ENCODE data around the gene TMEM200C.

The TMEM200C gene

DNA sequence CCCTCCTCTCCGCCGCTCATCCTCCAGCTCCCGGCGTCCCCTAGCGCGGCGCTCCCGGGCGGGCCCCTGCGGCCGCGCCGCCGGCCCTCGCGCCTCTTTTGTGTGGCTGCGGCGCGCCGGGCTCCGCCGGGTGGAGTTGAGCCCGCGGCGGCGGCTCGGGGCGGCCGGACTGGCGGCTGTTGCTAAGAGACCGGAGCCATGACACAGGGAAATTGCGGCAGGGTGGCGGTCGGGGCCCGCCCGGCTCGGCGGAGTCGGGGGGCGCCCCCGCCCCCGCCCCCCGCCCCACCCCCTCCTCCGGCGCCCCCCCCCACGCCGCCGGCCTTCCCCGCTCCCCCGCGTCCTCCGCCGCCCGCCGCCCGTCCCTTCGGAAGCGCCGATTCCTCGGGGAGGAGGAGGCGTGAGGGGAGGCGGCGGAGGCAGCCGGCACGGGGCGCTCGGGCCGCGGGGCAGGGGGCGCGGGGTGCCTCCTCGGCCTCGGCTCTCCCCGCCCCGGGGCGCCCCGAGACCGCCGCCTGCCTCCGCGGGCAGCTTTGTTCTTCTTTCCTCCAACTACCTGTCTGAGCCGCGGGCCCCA is at the start of gene TMEM200C:
TMEM200C (minus strand) TSS at position 224 of the 577 bp plus-strand sequence. CDS start 3,459 bp downstream, outside the sequence.
- no peak for DNase-seq (ENCODE audit: low spot score)

DNA sequence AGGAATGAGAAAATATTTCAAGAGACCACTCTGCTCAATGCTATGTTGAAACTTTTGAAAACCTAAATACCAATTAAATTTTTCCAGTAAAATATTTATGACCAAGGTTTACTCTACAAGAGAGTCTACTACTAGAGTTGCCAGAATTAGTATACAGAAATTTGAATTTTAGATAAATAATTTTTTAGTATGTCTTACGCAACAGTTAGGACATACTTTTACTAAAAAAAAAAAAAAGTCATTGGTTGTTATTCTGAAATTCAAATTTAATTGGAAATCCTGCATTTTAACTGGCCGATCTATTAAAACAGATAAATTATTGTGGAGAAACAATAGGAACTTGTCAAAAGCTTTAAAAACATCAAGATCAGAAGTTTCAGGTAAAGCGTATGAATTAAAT is 49.1 kb upstream of the TMEM200C start:
- DNase-seq (ENCODE audit: low spot score) = no peak

DNA sequence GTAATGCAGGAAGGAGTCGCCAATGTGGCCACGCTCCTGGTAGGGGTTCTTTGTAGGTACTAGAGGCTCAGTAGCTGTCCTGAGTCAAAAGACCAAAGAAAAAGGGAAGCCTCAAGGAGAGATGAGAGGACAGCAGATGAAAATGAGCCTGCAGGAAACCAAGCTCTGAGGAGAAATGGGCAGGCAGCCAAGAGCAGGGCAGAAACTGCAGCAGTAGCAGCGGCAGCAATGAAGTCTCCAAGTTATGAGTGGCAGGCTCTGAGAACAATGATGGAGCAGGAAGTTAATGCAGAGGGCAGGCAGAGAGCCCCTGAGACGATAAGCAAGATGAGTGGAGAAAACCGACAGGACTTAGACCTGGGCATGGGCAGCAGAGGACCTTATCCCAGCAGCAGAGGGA is 48.2 kb upstream of the TMEM200C start:
- peak; percentile 7 for DNase-seq (ENCODE audit: low spot score)

DNA sequence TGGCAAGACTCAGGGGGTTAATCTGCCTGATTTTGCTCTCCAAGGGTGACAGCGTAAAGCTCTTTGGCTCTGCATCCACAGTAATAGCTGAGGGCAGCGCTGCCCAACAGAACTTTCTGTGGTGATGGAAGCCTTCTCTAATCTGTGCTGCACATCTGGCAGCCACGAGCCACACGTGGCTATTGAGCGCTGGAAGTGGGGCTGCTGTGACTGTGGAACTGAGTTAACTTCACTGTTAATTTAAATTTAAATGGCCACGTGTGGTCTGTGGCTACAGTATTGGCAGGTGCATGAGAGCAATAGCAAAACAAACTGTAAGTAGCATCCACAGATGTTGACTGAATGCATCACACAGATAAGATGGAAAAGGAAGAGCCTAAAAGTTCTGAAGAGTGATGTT is 47.3 kb upstream of the TMEM200C start:
- DNase-seq (ENCODE audit: low spot score) = no peak

DNA sequence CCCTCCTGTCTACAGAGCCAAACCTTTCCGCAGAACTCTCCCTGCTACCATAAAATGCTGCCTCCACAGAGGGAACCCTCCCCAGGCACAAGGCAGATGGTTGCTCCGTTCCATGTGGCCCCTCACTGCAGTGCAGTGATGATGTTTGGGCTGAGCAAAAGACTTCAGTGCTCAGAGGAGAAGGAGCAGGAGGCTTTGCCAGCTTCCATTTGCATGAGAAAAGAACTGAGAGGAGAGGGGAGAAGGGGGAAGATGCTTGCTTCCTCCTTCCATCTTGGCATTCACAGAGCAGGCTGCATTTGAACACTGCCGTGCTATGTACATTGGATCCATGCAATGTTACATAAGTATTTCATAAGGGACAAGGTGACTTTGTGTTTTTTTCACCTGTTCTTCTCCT is 46.6 kb upstream of the TMEM200C start:
- no peak for DNase-seq (ENCODE audit: low spot score)

DNA sequence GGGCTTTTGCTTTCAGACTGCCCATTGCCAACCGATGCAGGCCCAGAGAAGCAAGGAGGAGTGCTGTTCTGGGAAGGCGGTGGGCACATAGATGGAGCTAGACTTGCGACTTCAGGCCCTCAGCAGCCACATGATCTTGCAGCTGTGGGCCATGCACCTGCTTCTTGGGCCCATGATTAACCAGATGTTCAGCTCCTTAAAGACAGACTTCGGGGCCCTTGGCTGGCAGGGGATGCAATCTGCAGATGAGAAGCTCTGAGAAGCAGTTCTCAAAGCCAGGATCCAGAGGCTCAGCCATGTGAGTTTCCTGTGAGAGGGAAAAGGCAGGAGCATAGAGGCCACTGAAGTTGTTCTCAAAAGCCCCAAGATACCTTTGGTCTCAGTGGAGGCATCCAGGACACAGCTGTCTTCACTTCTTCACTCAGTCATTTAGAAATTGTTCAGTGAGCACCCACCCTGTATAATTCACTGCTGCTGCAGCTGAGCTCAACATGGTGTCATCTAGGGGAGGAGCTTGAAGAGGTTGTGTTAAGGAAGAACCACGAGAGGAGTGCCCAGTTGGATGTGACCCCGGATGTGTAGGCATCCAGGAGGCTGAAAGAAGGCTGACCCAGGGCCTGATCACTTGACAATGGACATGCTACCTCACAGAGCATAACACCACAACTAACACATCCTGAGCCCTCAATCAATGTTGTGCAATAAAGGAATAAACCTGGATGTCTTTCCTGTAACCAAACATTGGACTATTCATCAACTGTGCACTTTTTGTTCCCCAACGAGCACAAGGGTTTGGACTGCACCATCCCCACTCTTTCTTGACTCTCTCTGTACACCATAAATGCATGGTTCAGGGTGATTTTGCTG is 44.7 kb upstream of the TMEM200C start:
- no peak for DNase-seq (ENCODE audit: low spot score)

DNA sequence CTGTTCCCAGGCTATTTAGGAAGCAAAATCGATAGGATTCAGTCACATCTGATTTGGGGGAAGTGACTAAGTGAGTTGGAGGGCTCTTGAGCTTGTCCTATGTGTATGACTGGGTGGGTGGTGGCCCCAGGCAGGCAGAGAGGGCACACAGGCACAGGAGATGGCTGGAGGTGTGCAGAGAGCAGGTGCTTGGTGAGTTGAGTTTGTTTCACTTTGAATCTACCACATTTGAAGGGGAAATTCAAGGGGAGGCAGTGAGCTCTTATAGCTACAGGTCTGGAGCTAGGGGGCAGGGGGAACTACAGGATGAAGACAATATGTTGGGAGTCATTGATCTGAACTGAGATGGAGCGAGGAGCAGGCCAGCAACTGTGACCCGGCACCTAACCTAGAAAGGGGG is 42.5 kb upstream of the TMEM200C start:
- no peak for DNase-seq (ENCODE audit: low spot score)

DNA sequence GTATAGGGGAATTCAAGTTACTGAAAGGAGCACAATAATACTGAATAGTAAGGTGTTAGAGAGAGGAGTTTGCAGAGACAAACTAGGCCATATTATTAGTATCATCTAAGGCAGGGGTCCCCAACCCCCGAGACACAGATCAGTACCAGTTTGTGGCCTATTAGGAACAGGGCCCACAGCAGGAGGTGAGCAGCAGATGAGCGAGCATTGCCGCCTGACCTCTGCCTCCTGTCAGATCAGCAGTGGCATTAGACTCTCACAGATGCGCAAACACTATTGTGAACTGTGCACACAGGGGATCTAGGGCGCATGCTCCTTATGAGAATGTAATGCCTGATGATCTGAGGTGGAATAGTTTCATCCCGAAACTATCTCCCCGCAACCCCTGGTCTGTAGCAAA is 41.8 kb upstream of the TMEM200C start:
- no peak for DNase-seq (ENCODE audit: low spot score)

DNA sequence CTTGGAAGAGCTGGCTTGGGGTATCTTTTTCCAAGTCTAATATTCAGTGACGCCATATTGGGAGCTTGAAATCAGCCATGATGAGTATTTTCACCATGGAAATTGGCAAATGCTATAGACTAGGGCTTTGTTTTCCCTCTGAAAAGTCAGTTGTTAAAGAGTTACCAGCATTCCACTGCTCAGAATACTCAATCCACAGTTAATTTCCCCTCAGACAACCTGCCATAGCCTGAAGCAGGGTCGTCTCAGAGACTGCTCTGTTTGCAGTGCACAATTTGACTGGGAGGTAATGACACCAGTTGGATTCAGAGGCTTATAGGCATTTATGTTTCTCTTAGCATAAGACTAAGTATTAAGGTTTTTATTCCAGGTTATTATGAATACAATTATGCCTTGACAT is 35.5 kb upstream of the TMEM200C start:
- no peak for DNase-seq (ENCODE audit: low spot score)

DNA sequence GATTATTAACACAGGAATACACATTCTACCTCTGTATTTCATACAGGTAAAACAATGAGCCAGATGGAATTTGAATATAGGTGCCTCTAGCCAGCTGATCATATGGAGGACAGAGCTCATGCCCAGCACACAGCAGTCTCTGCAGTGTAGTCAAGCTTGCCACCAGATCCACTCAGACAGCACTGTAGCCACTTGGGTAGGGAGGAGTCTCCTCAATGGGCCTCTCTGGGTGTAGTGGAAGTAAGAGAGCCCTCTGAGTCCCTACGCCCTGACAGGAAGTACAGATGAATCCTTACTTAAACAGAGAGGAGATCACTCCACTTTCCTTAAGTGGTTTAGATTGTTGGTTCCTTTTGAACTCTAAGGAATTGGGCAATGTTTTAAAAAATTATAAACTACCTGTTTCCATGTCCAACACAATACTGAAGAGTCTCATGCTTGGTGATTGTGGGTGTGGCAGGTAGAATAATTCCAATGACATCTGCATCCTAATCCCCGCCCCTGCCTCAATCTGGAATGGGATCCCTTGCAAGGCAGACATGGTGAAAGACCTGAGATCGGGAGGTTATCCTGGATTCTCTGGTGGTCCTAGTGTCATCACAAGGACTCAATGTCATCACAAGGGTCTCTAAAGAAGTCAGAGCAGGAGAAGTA is 23.0 kb upstream of the TMEM200C start:
- no peak for DNase-seq (ENCODE audit: low spot score)

DNA sequence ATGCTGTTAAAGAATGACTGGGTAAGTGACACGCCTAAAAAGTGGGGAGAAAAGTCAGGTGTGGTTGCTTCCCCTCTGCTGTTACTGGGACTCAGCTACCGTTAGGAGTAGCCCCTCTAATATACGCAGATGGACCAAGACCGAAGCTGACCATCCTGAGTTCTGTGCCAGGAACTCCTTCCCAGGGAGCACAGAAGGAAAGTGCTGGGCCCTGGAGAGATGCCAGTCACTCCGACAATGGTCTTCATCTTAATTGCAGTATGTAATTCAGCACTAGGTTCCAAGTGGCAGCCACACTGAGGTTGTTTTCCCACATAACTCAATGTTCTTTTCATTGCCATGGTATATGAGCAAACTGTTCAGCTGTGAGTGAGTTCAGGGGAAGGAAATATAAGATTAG is 19.6 kb upstream of the TMEM200C start:
- no peak for DNase-seq (ENCODE audit: low spot score)

DNA sequence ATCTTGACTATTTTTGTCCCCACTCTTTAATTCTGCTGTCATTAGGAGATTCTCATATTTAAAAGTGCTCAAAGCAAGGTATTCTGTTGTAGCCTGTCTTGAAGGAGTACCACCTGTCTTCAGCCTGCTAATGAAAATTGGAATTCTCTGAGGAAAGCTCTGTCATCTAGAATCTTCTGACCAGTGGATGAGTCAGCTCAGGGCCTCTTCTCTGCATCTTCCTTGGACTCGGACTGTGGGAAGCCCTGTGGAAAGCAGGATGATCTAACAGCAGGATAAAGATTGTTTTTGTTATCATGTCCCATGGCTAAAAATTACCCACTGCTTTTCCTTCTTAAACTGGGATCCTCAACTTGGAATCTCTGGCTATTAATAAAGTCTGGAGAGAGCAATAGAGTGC is 18.7 kb upstream of the TMEM200C start:
- no peak for DNase-seq (ENCODE audit: low spot score)

DNA sequence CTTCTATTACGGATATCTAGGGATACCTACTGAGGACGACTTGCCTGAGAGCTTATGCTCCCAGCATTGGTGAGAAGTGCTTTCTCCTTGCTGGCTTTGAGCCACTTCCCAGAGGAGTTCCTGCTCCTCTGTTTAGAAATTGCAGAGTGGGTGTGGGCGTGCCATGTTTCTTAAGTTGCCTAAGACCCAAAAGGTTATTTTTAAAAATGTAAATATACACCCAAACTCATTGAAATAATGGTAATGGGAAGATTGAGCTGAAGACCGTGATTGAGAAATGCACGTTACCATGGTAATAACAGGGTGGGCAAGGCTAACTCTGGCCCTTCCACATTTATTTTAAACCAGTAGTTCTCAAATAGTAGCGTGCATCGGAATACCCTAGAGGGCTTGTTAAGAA is 17.2 kb upstream of the TMEM200C start:
- DNase-seq (ENCODE audit: low spot score) = no peak

DNA sequence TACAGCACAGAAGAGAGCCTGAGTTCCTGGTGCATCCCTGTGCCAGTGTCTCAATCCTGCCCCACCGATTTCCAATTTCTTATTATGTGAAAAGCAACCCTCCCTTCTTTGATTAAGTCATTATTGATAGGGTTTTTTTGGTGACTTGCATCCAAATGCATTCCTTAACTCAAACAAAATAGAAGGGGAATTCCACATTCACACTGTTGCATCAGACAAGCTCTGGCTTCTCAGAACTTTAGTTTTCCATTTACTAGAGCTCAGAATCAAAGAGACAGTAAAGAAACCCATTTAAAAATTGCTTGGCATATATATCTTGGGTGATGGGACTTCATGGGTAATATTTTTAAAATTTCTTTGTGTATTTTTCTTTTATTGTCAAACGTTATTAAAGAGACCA is 13.8 kb upstream of the TMEM200C start:
- DNase-seq (ENCODE audit: low spot score) = no peak

DNA sequence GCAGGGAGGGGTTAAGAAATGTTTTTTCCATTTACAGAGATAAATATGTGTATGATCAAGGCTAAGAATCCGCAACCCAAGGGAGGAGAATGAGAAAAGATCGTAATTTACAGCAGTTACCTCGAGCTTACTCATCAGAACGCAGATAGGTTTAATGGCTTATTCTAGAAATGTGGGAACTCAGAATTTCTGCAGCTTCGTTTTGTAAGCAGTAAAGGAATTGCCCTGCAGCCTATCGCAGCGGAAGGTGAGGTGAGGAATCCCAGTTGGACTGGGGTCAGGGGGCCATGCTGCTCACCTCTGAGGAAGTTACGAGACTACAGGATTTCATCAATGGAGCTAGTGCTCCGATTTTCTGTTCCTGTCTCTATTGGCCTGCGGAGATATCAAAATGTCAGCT is 8.1 kb upstream of the TMEM200C start:
- DNase-seq (ENCODE audit: low spot score) = no peak

DNA sequence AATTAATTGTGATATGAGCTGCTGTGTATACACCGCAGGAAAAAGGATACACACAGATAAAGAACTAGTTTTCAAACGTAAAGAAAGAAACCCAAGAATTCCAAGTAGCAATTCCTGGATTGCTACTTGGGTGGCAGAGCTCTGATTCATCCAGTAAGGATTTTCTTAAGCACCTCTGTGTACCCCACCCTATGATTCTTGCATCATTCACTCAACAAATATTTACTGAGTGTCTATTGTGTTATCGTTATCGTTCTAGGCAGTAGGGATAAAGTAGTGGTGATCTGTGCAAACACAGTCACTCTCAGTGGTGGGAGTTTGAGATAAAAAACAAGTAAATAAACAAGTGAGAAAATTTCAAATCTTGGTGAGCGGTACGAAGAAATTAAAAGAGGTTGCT is 4.9 kb upstream of the TMEM200C start:
- no peak for DNase-seq (ENCODE audit: low spot score)

DNA sequence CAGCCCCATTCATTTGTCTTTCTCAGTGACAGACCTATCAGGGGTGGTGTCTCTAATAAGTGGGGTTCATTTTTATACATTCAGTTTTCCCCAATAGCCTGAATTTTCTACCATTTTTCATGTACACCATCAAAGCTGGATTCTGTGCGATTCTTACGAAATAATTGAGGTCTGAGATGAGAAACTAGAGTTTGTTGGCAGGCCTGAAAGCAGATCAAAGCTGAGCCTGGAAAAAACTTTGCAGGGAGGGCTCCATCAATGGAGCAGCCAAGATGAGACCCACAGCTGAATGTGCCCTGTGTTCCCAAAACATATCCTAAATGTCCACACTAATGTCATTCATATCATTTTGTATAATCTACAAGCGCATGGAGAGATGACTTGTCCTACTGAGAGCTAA is 4.5 kb upstream of the TMEM200C start:
- no peak for DNase-seq (ENCODE audit: low spot score)

DNA sequence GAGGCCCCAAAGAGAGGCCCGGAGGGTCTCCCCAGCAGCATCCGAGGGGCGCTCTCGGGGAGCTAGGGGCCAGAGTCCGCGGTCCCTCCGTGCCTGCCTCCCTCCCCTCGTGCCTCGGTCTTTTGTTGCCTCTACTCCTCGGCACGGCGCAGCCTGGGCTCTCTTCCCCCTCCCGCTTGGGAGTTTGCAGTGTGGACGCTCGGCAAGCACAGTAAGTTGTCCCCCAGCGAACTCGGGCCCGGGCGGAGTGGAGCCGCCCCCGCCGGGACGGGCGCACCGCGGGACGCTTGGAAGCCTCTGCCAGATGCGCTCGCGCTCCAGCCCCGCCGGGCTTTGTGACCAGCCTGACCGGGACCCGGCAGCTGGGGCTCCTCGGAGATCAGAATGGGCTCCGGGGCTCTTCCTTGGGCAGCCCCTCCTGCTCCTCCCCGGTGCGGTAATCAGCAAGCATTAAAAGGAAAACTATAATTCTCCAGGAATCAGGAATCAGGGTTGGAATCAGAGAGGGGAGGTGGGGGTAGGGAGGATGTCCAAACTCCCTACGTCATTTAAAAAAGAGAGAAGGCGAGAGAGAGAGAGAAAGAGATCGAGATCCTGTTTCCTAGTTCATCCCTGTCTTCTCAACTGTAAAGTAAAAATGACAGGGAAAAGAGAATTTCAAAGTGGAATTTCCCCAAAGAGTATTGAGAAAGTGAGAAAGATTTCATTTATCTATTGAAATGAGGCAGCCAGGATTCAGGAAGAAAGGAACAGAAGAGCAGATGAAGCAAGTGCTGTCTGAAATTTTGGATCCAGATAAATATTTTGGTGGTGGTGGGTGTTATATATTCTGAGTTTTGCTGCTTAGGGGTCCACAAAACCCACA is 786 bp upstream of the TMEM200C start:
- no peak for DNase-seq (ENCODE audit: low spot score)

DNA sequence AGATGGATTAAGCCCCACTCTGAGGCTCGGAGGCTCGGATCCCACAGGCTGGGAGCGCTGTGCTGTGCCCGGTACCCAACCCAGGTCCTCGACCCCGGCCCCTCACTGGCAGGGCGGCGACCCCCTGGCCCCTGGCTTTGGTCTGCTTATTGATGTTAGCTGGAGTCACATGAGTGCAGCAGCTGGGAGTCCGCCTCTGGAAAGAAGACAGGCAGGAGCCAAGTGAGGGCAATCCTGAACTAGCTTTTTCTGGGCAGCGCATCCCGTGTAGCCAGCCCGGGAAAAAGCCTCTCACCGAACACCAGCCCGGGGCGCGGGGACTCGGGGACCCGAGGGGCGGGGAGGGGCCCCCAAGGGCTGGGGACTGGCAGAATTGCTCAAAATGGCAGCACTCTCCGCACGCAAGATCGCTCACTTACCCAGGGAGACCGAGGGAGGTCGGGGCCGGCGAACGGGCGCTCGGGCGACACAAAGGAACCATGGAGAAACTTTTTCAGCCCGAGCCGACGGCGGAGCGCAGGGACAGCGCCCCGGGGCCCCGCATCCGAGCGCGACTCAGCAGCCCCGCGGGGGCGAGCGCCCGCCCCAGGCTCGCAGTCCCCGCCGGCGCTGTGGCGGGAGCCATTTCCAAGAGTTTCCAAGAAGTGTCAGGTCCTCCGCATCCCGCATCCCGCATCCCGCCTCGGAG is 567 bp downstream of the TMEM200C start:
- no peak for DNase-seq (ENCODE audit: low spot score)

DNA sequence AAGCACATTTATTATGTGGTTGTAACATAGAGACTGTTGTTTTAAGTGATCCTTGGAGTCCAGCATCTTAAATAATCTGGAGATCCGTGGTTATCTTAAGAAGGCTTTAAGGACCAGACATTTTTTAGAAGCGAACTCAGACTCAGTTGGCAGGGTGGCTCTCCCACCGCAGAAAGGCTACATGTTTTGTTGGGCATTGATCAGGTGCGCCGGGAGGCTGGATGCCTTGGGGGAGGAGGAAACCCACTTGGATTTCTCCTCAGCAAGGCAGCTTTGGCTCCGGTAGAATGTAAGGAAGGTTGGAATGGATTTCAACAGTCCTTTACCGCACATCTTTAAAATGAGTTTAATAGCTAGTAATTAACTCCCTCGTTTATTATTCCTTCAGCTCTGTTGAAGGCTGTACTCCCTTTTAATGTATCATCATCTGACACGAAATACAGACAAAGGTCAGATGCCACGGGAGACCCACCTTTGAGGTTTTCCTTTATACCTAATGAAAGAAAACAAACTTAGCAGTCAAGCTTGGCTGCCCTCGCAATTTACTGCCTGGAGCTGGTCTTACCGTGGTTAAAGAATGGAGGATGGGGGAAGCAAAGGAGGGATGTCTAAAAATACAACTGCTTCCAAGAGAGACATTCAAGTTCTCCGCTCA is 1.2 kb downstream of the TMEM200C start:
- DNase-seq (ENCODE audit: low spot score) = no peak

DNA sequence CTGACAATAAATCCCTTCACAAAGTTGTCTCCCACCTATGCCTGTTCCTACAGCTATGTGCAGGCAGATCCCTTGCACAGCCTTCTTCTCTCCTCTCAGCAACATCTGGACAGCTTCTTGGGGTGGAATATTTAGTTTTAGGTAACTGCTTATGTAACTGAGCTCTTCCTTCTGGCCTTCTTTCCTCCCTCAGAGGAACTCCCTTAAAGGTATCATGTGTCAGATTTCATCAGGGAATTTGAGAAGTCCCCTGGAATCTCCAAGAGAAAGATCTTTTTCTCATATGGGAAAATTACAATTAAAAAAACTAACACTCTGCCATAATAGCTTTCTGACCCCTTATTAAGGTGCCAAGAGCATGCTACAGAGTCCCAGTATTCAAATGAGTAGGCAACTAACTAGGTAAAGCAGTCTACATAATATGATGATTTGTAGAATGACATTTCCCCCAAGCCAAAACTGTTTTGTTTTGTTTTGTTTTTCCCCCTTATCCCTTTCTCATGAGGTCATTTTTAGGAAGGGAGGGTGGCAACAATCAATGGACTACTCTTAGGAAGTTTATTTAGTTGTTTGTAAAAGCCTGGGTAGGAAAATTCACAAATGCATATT is 2.4 kb downstream of the TMEM200C start:
- no peak for DNase-seq (ENCODE audit: low spot score)
